SK-N-MC (cell line): ENCODE data around the gene HM13.
"Not testable (repeated sequence)": the region's sequence is repeated elsewhere in the genome, so short reads cannot be mapped to it uniquely, and the experiment has no call there.

Source experiments
- DNase-seq: peaks from one replicate; pipeline ENCODE4 v3.0.0-alpha.2; 2011; ENCODE audit warnings: low read depth, low spot score
- H3K27ac ChIP-seq: fragments of 200-600 bp; sonication (generic); 2 replicates; pipeline ENCODE4 v1.5.1; 2016; ENCODE audit warnings: mixed run types
- H3K36me3 ChIP-seq: fragments of 200-600 bp; sonication (generic); 2 replicates; pipeline ENCODE4 v1.6.1; 2017; ENCODE audit warnings: antibody characterized with exemption, low read length, mixed read lengths; ENCODE audit not compliant: insufficient read depth
- H3K4me3 ChIP-seq: fragments of 200-600 bp; sonication (generic); 2 replicates; pipeline ENCODE4 v1.5.1; 2016
- H3K9ac ChIP-seq: fragments of 200-600 bp; sonication (generic); 2 replicates; pipeline ENCODE4 v1.8.0; 2017; ENCODE audit warnings: mixed run types, mixed read lengths; ENCODE audit not compliant: insufficient read length
- H3K9me3 ChIP-seq: fragments of 200-600 bp; sonication (generic); 2 replicates; pipeline ENCODE4 v1.6.1; 2017; ENCODE audit warnings: low read depth, mild to moderate bottlenecking, antibody characterized with exemption, low read length, moderate library complexity, mixed read lengths
- EZH2 ChIP-seq: fragments of 200-600 bp; sonication (generic); IDR thresholded peaks from one replicate; pipeline ENCODE4 v1.6.1; 2017; ENCODE audit warnings: antibody characterized with exemption
- FOXP2 ChIP-seq: optimal IDR thresholded peaks from 2 replicates; pipeline ENCODE3; 2011; ENCODE audit warnings: mild to moderate bottlenecking, moderate library complexity; ENCODE audit not compliant: insufficient read depth; ENCODE audit errors: extremely low read length, control extremely low read depth
- POLR2AphosphoS5 ChIP-seq: IDR thresholded peaks from 2 replicates; pipeline ENCODE4 v1.6.1; 2012; ENCODE audit warnings: mild to moderate bottlenecking, low read depth, low read length, borderline replicate concordance

Gene HM13

DNA sequence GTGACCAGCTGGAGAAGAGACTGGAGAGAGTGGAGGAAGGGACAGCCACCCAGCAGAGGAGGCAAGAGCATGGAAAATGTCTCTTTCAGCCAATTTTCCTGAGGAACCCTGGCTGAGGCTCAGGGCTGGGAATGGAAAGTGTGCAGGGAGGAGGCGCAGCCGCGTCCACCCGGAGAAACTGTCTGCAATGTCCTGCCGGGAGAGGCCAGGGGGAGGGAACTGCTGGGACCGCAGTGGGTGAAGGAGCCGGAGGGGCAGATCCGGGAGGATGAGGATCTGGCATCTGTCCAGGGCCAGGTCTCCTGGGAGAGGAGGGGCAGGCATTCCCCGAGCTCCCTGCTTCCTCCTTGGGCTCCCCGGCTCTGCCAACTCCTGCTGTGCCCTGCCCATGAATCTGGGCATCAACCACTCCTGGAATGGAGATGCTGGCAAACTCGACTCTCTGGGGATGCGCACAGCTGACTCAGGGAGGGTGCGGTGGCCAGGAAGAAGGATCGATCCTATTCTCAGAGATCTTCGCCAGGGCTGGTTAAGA lies 17.4 kb upstream of the HM13 start:
- no peak overlapping the region for H3K9ac ChIP-seq
- H3K9me3 ChIP-seq: no peaks in the 10 kb centered on the region
- H3K27ac ChIP-seq: no peak overlapping the region
- no peak overlapping the region for H3K4me3 ChIP-seq
- no peak for DNase-seq
- TF ChIP-seq FOXP2 (no peak), EZH2 (no peak), POLR2AphosphoS5 (no peak)
- no peaks in the 10 kb centered on the region for H3K36me3 ChIP-seq

DNA sequence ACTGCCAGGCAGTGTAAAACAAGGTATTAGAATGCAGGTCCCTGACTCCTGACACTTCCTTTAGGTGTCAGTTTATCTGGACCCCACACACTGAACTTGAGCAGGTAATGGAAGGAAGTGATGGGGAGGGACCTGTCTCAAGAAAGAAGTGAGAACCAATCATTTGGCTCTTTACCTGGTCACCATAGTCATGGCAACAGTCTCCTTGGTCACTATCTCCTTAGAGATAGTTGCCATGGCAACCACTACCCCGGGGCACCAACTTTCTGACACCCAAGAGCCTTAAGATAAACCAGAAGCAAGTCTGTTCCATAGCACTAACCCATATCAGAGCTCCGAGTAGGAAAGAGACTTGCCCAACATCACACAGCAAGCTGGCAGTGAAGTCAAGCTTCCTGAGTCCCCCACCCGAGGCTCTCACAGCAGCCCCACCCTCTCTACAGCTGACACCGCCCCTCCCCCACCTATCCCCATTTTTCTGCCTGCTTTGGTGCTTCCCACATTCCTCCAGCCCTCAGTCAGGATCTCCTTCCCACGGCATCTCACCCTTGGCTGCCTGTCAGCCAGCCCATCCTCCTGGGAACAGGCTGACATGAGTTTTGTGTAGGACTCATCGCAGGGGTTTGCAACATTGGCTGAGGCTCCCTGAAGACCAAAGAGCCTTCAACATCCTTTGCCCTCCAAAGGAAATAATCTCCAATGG lies 16.3 kb upstream of the HM13 start:
- no peak overlapping the region for H3K27ac ChIP-seq
- H3K4me3 ChIP-seq: no peak overlapping the region
- TF ChIP-seq FOXP2: no peak
- no peak for TF ChIP-seq EZH2
- TF ChIP-seq POLR2AphosphoS5: no peak
- no peak for DNase-seq
- no peaks in the 10 kb centered on the region for H3K36me3 ChIP-seq
- no peaks in the 10 kb centered on the region for H3K9me3 ChIP-seq
- H3K9ac ChIP-seq: no peak overlapping the region

DNA sequence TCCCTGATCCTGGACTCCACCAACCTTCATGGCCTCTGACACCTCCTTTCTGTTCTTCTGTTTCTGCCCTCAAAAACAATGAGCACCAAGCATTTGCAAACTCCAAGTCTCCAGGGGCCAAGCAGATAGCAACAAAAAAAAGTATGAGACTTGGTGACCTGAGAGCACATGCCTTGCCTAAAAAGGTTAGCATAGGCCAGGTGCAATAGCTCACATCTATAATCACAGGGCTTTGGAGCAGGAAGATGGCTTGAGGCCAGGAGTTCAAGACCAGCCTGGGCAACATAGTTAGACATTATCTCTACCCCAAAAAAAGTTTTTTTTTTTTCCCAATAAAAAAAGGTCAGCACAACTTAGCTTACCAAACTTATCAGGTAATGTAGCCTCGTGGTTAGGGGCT lies 13.7 kb upstream of the HM13 start:
- no peaks in the 10 kb centered on the region for H3K9me3 ChIP-seq
- no peak overlapping the region for H3K9ac ChIP-seq
- DNase-seq: no peak
- TF ChIP-seq EZH2: no peak
- TF ChIP-seq FOXP2: no peak
- TF ChIP-seq POLR2AphosphoS5: no peak
- no peaks in the 10 kb centered on the region for H3K36me3 ChIP-seq
- H3K27ac ChIP-seq: no peak overlapping the region
- H3K4me3 ChIP-seq: no peak overlapping the region

DNA sequence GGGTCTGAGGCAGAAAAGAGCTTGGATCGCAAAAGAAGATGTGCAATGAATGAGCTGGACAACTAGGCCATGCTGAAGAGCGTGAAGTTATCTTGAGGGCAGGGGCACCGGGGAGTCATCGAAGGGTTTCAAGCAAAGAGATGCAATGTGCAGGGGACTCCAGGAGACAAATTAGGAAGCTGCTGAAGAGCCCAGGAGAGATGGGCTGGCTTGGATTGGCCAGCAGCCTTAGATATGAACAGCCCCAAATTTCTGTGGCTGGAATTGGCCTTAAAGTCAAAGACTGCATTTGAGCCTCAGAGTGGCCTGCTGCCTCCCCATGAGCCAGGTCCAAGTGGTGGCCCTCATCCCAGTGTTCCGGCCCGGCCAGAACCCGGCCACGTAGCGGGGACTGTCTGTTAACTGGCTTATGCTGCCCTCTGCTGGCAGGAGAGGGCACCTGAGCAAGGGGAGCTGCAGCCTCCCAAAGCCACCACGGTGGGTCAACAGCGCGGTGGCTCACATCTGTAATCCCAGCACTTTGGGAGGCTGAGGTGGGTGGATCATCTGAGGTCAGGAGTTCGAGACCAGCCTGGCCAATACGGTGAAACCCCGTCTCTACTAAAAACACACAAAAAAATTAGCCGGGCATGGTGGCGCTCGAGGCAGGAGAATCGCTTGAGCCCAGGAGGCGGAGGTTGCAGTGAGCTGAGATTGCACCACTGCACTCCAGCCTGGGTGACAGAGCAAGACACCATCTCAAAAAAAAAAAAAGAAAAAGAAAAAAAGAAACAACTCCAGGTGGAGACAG lies 11.2 kb upstream of the HM13 start:
- H3K27ac ChIP-seq, H3K9me3 ChIP-seq, H3K36me3 ChIP-seq, H3K9ac ChIP-seq, DNase-seq, H3K4me3 ChIP-seq: not testable (repeated sequence)

DNA sequence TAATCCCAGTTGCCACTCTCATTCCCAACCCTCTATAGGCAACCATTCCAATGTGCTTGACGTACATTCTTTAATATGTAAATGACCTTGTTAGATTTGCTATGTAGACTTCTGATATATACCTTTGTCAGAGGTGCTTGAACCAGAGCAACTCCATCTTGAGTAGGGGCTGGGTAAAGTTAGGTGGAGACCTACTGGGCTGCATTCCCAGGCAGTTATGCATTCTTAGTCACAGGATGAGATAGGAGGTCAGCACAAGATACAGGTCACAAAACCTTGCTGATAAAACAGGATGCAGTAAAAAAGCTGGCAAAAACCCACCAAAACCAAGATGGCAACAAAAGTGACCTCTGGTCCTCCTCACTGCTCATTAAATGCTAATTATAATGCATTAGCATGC lies 8.3 kb upstream of the HM13 start:
- Histone ChIP-seq H3K9ac (no peak overlapping the region), H3K27ac (no peak overlapping the region), H3K4me3 (no peak overlapping the region), H3K9me3 (no peaks in the 10 kb centered on the region), H3K36me3 (no peaks in the 10 kb centered on the region)
- no peak for DNase-seq
- no peak for TF ChIP-seq EZH2
- TF ChIP-seq FOXP2: no peak
- TF ChIP-seq POLR2AphosphoS5: no peak

DNA sequence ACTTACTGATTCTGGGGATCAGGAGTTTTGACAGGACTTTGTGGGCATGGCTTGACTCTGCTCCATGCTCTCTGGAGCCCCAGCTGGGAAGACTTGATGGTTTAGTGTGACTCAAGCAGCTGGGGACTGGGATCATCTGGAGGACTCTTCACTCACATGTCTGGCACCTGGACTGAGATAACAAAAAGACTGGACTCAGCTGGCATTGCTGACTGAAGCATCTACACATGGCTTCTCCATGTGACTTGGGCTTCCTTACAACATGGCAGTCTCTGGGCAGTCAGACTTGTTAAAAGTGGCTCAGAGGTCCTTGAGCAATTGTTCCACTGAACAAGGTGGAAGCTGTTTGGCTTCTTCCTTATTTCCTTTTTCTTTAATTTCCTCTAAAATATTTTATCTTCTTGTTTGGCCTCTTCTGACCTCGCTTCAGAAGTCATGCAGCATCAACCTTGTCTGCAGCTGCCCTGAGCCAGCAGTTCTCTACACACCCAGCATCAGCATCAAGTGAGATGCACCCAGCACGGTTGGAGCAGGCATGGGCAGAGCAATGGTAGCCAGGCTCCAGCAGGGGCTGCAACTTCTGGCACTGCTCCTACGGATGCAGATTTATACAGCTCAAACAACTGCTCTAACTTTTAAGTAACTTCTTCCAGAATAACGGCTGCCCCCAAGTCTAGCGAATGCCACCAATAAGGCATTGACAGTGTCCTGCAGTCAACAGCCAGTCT lies 5.6 kb upstream of the HM13 start:
- Histone ChIP-seq H3K36me3 (no peaks in the 10 kb centered on the region), H3K9ac (no peak overlapping the region), H3K27ac (no peak overlapping the region), H3K4me3 (no peak overlapping the region), H3K9me3 (no peaks in the 10 kb centered on the region)
- TF ChIP-seq POLR2AphosphoS5: no peak
- TF ChIP-seq EZH2: no peak
- TF ChIP-seq FOXP2: no peak
- no peak for DNase-seq

DNA sequence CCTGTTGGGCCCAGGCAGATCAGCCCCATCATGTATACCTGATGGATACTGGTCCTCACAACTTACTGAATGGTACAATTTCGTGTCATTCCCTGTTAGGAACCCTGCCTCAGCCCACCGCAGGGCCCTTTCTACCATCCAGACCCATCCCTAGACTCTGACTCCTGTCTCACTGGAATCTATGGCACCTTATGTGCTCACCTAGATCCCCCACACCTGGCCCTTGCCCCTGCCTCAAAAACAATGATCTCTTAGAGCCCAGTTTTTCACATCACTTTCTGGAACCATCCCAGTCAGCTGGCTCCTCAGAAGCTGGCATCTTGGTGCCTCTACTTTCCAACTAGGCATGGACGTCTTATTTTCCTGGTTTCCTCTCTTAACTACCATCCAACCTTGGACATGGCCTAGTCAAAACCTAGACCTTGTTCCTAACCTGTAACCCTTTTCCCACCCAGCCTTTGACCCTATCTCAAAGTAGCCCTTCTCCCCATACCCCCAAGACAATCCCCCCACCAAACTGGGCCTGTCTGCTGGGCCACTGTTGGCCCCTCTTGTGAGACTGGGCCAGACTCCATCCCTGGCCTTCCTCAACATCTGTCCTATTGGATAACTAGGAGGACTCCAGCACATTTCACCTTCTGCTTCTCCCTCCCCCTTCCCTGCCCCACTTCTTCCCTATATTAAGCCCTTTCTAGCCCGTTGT lies 981 bp downstream of the HM13 start:
- TF ChIP-seq POLR2AphosphoS5 (no peak), EZH2 (no peak), FOXP2 (no peak)
- H3K4me3 ChIP-seq: peak overlapping the region; percentile 89
- peaks cover 14% of the 10 kb centered on the region for H3K36me3 ChIP-seq
- H3K9me3 ChIP-seq: no peaks in the 10 kb centered on the region
- no peak overlapping the region for H3K27ac ChIP-seq
- H3K9ac ChIP-seq: peak overlapping the region; percentile 85
- DNase-seq: no peak

DNA sequence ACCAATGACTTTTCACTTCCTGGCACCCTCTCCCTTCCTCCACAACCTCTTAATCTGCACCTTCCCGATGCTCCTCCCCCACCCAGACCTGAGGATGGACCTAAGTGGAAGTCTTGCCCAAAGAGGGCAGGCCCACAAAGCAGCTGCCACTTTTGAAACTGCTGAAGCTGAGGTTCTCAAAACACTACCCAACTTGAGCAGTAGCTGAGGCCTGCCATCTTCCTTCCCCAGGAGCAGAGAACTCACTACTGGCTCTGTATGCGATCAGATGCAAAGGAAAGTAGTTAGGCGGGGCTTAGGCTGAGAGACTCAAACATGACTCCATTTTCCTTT lies 1.5 kb downstream of the HM13 start:
- peak overlapping the region; percentile 85 for H3K9ac ChIP-seq
- H3K9me3 ChIP-seq: no peaks in the 10 kb centered on the region
- H3K36me3 ChIP-seq: peaks cover 15% of the 10 kb centered on the region
- no peak overlapping the region for H3K27ac ChIP-seq
- DNase-seq: no peak
- H3K4me3 ChIP-seq: peak overlapping the region; percentile 89
- no peak for TF ChIP-seq FOXP2
- TF ChIP-seq EZH2: no peak
- no peak for TF ChIP-seq POLR2AphosphoS5
